Mesenchymal stem cell (in vitro differentiated cells and primary cell): ENCODE data around the gene EXOSC1.

Experiments
- DNase-seq: peaks from one replicate; pipeline ENCODE4 v3.0.0-alpha.2; 2013
- H2AFZ ChIP-seq: one replicate; pipeline ENCODE4 v1.6.1; 2013; ENCODE audit warnings: low read depth, mild to moderate bottlenecking, control low read depth, inconsistent platforms, low read length, moderate library complexity
- H2AK5ac ChIP-seq: 2 replicates; pipeline ENCODE4 v1.6.1; 2013; ENCODE audit warnings: low read length, moderate library complexity, mild to moderate bottlenecking, inconsistent platforms; ENCODE audit not compliant: severe bottlenecking
- H2BK120ac ChIP-seq: one replicate; pipeline ENCODE4 v1.6.1; 2013; ENCODE audit warnings: low read depth, mild to moderate bottlenecking, inconsistent platforms, low read length, moderate library complexity
- H2BK12ac ChIP-seq, 2 experiments: one replicate each; pipeline ENCODE4 v1.6.1; 2013; ENCODE audit warnings: inconsistent platforms in 2 of 2, low read length in 2 of 2, mild to moderate bottlenecking in 2 of 2, moderate library complexity in 2 of 2, control low read depth in 1 of 2
- H2BK15ac ChIP-seq: one replicate; pipeline ENCODE4 v1.6.1; 2013; ENCODE audit warnings: mild to moderate bottlenecking, low read depth, inconsistent platforms; ENCODE audit not compliant: poor library complexity, severe bottlenecking
- H2BK5ac ChIP-seq: 2 replicates; pipeline ENCODE4 v1.6.1; 2013; ENCODE audit warnings: low read depth, mild to moderate bottlenecking, low read length, control low read depth, inconsistent platforms; ENCODE audit not compliant: poor library complexity, severe bottlenecking
- H3K14ac ChIP-seq, 2 experiments: one replicate each; pipeline ENCODE4 v1.6.1; 2013; ENCODE audit warnings: inconsistent platforms in 2 of 2, low read length in 2 of 2, control low read depth in 1 of 2, mild to moderate bottlenecking in 1 of 2, moderate library complexity in 1 of 2
- H3K18ac ChIP-seq, 2 experiments: one replicate each; pipeline ENCODE4 v1.6.1; 2013; ENCODE audit warnings: inconsistent platforms in 2 of 2, low read length in 2 of 2, control low read depth in 1 of 2, low read depth in 1 of 2, mild to moderate bottlenecking in 1 of 2
- H3K23ac ChIP-seq, 2 experiments: one replicate each; pipeline ENCODE4 v1.6.1; 2013; ENCODE audit warnings: inconsistent platforms in 2 of 2, low read length in 2 of 2, mild to moderate bottlenecking in 2 of 2, moderate library complexity in 2 of 2, control low read depth in 1 of 2
- H3K27ac ChIP-seq: 2 replicates; pipeline ENCODE4 v1.5.1; 2013; ENCODE audit warnings: mild to moderate bottlenecking, moderate library complexity, low read length, control low read depth, inconsistent platforms; ENCODE audit not compliant: poor library complexity, severe bottlenecking
- H3K27me3 ChIP-seq, 2 experiments: 2 replicates each; pipeline versions ENCODE4 v1.6.1 to v1.7.0; 2013; ENCODE audit warnings: low read length in 2 of 2, mild to moderate bottlenecking in 2 of 2, moderate library complexity in 2 of 2, control low read depth in 1 of 2, inconsistent platforms in 1 of 2; ENCODE audit not compliant: control insufficient read depth in 1 of 2, insufficient read depth in 1 of 2
- H3K36me3 ChIP-seq, 2 experiments: 2 replicates each; pipeline versions ENCODE4 v1.6.1 to v1.7.0; 2013; ENCODE audit warnings: low read length in 2 of 2, control low read depth in 1 of 2, inconsistent platforms in 1 of 2, low read depth in 1 of 2, mild to moderate bottlenecking in 1 of 2; ENCODE audit not compliant: insufficient read depth in 2 of 2, control insufficient read depth in 1 of 2
- H3K4ac ChIP-seq, 2 experiments: one replicate each; pipeline ENCODE4 v1.6.1; 2013; ENCODE audit warnings: inconsistent platforms in 2 of 2, low read length in 2 of 2, mild to moderate bottlenecking in 2 of 2, moderate library complexity in 2 of 2, control low read depth in 1 of 2, low read depth in 1 of 2
- H3K4me1 ChIP-seq: 2 replicates; pipeline ENCODE4 v1.6.1; 2013; ENCODE audit warnings: low read depth, low read length, control low read depth; ENCODE audit not compliant: control insufficient read depth, insufficient read depth
- H3K4me2 ChIP-seq: 2 replicates; pipeline ENCODE4 v1.6.1; 2013; ENCODE audit warnings: low read length, mild to moderate bottlenecking, inconsistent platforms; ENCODE audit not compliant: poor library complexity, severe bottlenecking
- H3K4me3 ChIP-seq, 2 experiments: 2 replicates each; pipeline versions ENCODE4 v1.5.1 to v1.7.0; 2013; ENCODE audit warnings: low read length in 2 of 2, mild to moderate bottlenecking in 2 of 2, control low read depth in 1 of 2, low read depth in 1 of 2; ENCODE audit not compliant: insufficient read depth in 1 of 2
- H3K79me1 ChIP-seq: replicated peaks from 2 replicates; pipeline ENCODE4 v1.6.1; 2013; ENCODE audit warnings: mild to moderate bottlenecking, control low read depth, low read length, inconsistent platforms; ENCODE audit not compliant: poor library complexity, severe bottlenecking
- H3K9ac ChIP-seq: 2 replicates; pipeline ENCODE4 v1.7.0; 2013; ENCODE audit warnings: mild to moderate bottlenecking, low read length, moderate library complexity
- H3K9me3 ChIP-seq: 2 replicates; pipeline ENCODE4 v1.7.0; 2013; ENCODE audit warnings: mild to moderate bottlenecking, low read length; ENCODE audit not compliant: control insufficient read depth
- H4K8ac ChIP-seq: one replicate; pipeline ENCODE4 v1.6.1; 2013; ENCODE audit warnings: inconsistent platforms, mild to moderate bottlenecking, low read length, moderate library complexity
- H4K91ac ChIP-seq: one replicate; pipeline ENCODE4 v1.6.1; 2013; ENCODE audit warnings: mild to moderate bottlenecking, low read length, inconsistent platforms
- WGBS: methylation state at CpG from one replicate; pipeline ENCODE4 v1.1.7; 2013; ENCODE audit warnings: mixed read lengths; 5-methylcytosine and 5-hydroxymethylcytosine counted together

Gene EXOSC1

GRCh38 chr10:97459933-97460332 lies 14.1 kb upstream of the EXOSC1 start:
- Histone ChIP-seq H3K27me3 (no peaks in the 10 kb centered on the region), H2BK120ac (no peak overlapping the region), H3K4me2 (no peak overlapping the region), H3K4me3 (no peak overlapping the region), H3K23ac (no peak overlapping the region), H3K79me1 (peaks cover 25% of the 10 kb centered on the region), H4K91ac (no peak overlapping the region), H4K8ac (no peak overlapping the region), H3K27ac (no peak overlapping the region), H2BK15ac (no peak overlapping the region), H3K14ac (no peak overlapping the region), H2AFZ (no peak overlapping the region), H3K4ac (no peak overlapping the region), H2BK12ac (no peak overlapping the region), H3K36me3 (peaks cover 81 to 98% of the 10 kb centered on the region in 2 experiments), H2AK5ac (no peak overlapping the region), H3K9ac (no peak overlapping the region), H3K9me3 (no peaks in the 10 kb centered on the region), H3K4me1 (no peaks in the 10 kb centered on the region), H3K18ac (no peak overlapping the region), H2BK5ac (no peak overlapping the region)
- 89% methylated on average over 7 of the region's 7 CpGs for WGBS
- DNase-seq: no peak

GRCh38 chr10:97459111-97459510 lies 13.3 kb upstream of the EXOSC1 start:
- Histone ChIP-seq H3K4me3 (no peak overlapping the region), H3K36me3 (peaks cover 77 to 98% of the 10 kb centered on the region in 2 experiments), H3K79me1 (peaks cover 27% of the 10 kb centered on the region), H2BK12ac (no peak overlapping the region), H3K4me2 (no peak overlapping the region), H2BK120ac (no peak overlapping the region), H3K27ac (no peak overlapping the region), H2AFZ (no peak overlapping the region), H2BK15ac (no peak overlapping the region), H3K9me3 (no peaks in the 10 kb centered on the region), H4K8ac (no peak overlapping the region), H3K9ac (no peak overlapping the region), H4K91ac (no peak overlapping the region), H3K14ac (no peak overlapping the region), H3K4me1 (peaks cover 4% of the 10 kb centered on the region), H3K4ac (no peak overlapping the region), H3K27me3 (no peaks in the 10 kb centered on the region), H3K18ac (no peak overlapping the region), H3K23ac (no peak overlapping the region), H2BK5ac (no peak overlapping the region), H2AK5ac (no peak overlapping the region)
- 99% methylated on average over 7 of the region's 7 CpGs for WGBS
- DNase-seq: no peak

- H3K27ac ChIP-seq: no peak overlapping the region
- WGBS: 87% methylated on average over 3 of the region's 3 CpGs
- H3K23ac ChIP-seq: no peak overlapping the region
- H3K4ac ChIP-seq: no peak overlapping the region
- no peak overlapping the region for H2BK120ac ChIP-seq
- peaks cover 86 to 98% of the 10 kb centered on the region in 2 experiments for H3K36me3 ChIP-seq
- no peak overlapping the region for H4K91ac ChIP-seq
- peaks cover 4% of the 10 kb centered on the region for H3K4me1 ChIP-seq
- no peak overlapping the region for H2AFZ ChIP-seq
- DNase-seq: no peak
- H2BK15ac ChIP-seq: no peak overlapping the region
- no peak overlapping the region for H3K4me3 ChIP-seq
- no peak overlapping the region for H4K8ac ChIP-seq
- H2BK5ac ChIP-seq: no peak overlapping the region
- no peak overlapping the region for H2BK12ac ChIP-seq
- H3K27me3 ChIP-seq: no peaks in the 10 kb centered on the region
- no peak overlapping the region for H3K18ac ChIP-seq
- no peak overlapping the region for H3K14ac ChIP-seq
- H2AK5ac ChIP-seq: no peak overlapping the region
- peak overlapping the region; percentile 21 for H3K9ac ChIP-seq
- no peak overlapping the region for H3K4me2 ChIP-seq
- no peaks in the 10 kb centered on the region for H3K9me3 ChIP-seq
- H3K79me1 ChIP-seq: peaks cover 24% of the 10 kb centered on the region
Observed at GRCh38 chr10:97456686-97457065, 10.9 kb upstream of the EXOSC1 start.

- no peak overlapping the region for H3K4me2 ChIP-seq
- H3K18ac ChIP-seq: no peak overlapping the region
- no peak for DNase-seq
- H3K9me3 ChIP-seq: no peaks in the 10 kb centered on the region
- H2BK5ac ChIP-seq: no peak overlapping the region
- H3K14ac ChIP-seq: no peak overlapping the region
- H3K4ac ChIP-seq: no peak overlapping the region
- no peak overlapping the region for H2AK5ac ChIP-seq
- H3K4me1 ChIP-seq: peaks cover 7% of the 10 kb centered on the region
- H4K8ac ChIP-seq: no peak overlapping the region
- H3K27ac ChIP-seq: no peak overlapping the region
- no peaks in the 10 kb centered on the region for H3K27me3 ChIP-seq
- H4K91ac ChIP-seq: no peak overlapping the region
- no peak overlapping the region for H2AFZ ChIP-seq
- H2BK15ac ChIP-seq: no peak overlapping the region
- peaks cover 83 to 97% of the 10 kb centered on the region in 2 experiments for H3K36me3 ChIP-seq
- no peak overlapping the region for H2BK120ac ChIP-seq
- H3K79me1 ChIP-seq: peaks cover 26% of the 10 kb centered on the region
- H2BK12ac ChIP-seq: no peak overlapping the region
- H3K4me3 ChIP-seq: no peak overlapping the region
- no peak overlapping the region for H3K23ac ChIP-seq
- WGBS: 86% methylated on average over 4 of the region's 5 CpGs
- H3K9ac ChIP-seq: no peak overlapping the region
Observed at GRCh38 chr10:97456034-97456685, 10.4 kb upstream of the EXOSC1 start.
